ENCODE results near the gene P3H4.
A peak's percentile ranks its signal among the peaks of the same experiment; 100 is the strongest.

Gene P3H4

GRCh38 chr17:41821776-41822175 is 10.0 kb upstream of the P3H4 start:
- DNase-seq, result no peak

GRCh38 chr17:41818024-41818423 is 6.3 kb upstream of the P3H4 start:
- DNase-seq, result no peak

GRCh38 chr17:41816637-41817320 is 5.0 kb upstream of the P3H4 start:
- no peak for DNase-seq

GRCh38 chr17:41814195-41814594 is 2.4 kb upstream of the P3H4 start:
- no peak for DNase-seq

- no peak for DNase-seq
Observed at GRCh38 chr17:41813699-41814124, 2.0 kb upstream of the P3H4 start.

GRCh38 chr17:41813152-41813680 is 1.5 kb upstream of the P3H4 start:
- DNase-seq, result no peak

- peak; percentile 41 for DNase-seq
Observed at GRCh38 chr17:41812381-41813151, 817 bp upstream of the P3H4 start, which contains the start of gene FKBP10. FKBP10 (plus strand) TSS chr17:41813004; CDS start chr17:41813035, 31 bp downstream.

- DNase-seq, result no peak
Observed at GRCh38 chr17:41810659-41811548, 845 bp downstream of the P3H4 start.

- no peak for DNase-seq
Observed at GRCh38 chr17:41806685-41807445, 4.9 kb downstream of the P3H4 start.

GRCh38 chr17:41803049-41804020 is 8.4 kb downstream of the P3H4 start:
- no peak for DNase-seq

- DNase-seq, result peak; percentile 82
Observed at GRCh38 chr17:41801374-41802271, 10.1 kb downstream of the P3H4 start.

GRCh38 chr17:41800601-41801373 is 11.0 kb downstream of the P3H4 start:
- no peak for DNase-seq

- no peak for DNase-seq
Observed at GRCh38 chr17:41799366-41799765, 12.4 kb downstream of the P3H4 start.

GRCh38 chr17:41797377-41797776 is 14.4 kb downstream of the P3H4 start:
- no peak for DNase-seq

- no peak for DNase-seq
Observed at GRCh38 chr17:41796121-41796895, 15.4 kb downstream of the P3H4 start.

- no peak for DNase-seq
Observed at GRCh38 chr17:41794540-41794975, 17.2 kb downstream of the P3H4 start.

- no peak for DNase-seq
Observed at GRCh38 chr17:41793784-41794539, 17.8 kb downstream of the P3H4 start.
